Fibroblast of mammary gland (primary cell): Measurements from ENCODE around the gene SLC39A8.
"Not testable (repeated sequence)": the region's sequence is repeated elsewhere in the genome, so short reads cannot be mapped to it uniquely, and the experiment has no call there.

Experiments
- DNase-seq: peaks from one replicate; pipeline ENCODE4 v3.0.0-alpha.2; 2010; ENCODE audit warnings: low read depth
- H3K4me3 ChIP-seq: 2 replicates; pipeline ENCODE4 v1.5.1; 2011; ENCODE audit warnings: low read depth, mild to moderate bottlenecking, low read length, moderate library complexity; ENCODE audit not compliant: control insufficient read depth
- CTCF ChIP-seq: conservative IDR thresholded peaks from 2 replicates; pipeline ENCODE4 v1.5.1; 2011; ENCODE audit warnings: low read depth, low read length, inconsistent platforms; ENCODE audit not compliant: control insufficient read depth, insufficient read depth

The SLC39A8 gene

DNA sequence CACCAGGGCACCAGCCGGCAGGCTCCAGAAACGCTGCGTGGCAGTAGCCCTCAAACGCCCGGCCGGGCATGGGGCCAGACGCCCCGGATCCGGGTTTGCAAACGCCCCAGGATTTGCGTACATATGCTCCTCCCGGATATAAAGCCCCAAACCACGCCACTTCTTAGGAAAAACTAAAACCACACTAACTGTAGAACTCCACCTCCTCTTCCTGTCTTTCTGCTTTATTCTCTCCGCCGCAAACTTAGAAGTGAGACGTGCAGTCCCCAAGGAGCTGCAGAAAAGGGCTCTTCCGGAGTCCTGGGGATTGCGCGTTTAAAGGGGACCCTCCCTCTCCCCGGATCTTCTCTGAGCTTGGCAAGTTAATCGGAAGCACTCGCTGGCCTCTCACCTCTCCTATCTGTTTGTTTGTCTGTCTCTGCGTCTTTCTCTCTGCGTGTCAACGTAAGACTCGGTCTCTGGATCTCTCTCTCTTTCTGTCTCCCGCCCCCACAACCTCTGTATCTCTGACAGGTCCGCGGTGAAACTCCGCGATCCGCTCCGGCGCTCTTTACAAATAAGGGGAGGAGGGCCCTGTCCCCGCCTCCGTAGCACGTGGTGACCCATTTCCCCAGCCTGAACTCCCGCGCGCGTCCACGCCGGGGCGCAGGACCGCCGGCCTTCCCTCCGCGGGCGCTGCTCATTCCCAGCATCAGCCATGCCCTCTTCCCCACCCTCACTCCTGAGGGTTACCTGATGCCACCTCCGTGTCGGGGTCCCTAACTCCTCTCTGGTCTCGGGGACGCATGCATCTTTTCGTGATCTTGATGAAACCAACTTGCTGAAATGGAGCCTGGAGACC is at the start of gene SLC39A8:
Gene SLC39A8, minus strand, starts transcription at position 529 of the 841 bp plus-strand sequence. CDS start 820 bp downstream, outside the sequence.
- peak within 1 kb of the TSS; percentile 81 for H3K4me3 ChIP-seq
- peak; percentile 57 for TF ChIP-seq CTCF
- DNase-seq: peak; percentile 72

DNA sequence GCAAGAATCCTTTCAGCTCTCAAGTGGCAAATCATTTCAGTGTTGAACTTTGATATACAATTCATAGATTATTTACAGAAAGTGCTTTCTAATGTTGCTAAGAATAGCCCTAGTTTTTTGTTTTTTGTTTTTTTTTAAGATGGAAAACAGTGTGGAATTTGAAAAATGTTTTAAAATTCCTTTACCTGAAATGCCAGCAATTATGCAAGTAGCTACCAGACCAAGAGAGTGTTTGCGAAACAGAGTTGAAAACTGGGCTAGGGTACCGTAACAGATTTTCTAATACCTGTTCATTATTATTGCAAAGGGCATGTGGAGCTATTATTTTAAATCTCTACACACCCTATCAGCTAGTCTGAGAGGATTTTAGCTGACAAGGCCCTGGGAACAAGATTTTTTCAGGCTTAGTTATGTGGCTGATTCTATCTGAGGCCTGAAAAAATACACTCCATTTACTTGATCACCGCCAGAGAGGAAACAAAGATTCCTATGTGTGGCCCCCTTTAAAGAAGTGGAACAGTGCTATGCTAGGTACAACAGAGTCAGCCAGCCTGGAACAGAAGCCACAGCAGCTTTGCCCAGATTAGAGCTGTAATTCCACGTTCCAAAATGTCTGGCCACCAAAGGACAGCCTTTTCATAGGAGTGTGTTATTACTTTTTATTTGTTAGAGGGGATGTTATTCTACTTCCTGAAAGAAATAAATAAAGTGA is 46.9 kb upstream of the SLC39A8 start:
- no peak for DNase-seq
- H3K4me3 ChIP-seq: no peak overlapping the region
- no peak for TF ChIP-seq CTCF

- peak; percentile 64 for DNase-seq
- H3K4me3 ChIP-seq: no peak overlapping the region
- TF ChIP-seq CTCF: peak; percentile 23
Observed at GRCh38 chr4:102390438-102390837, 45.2 kb upstream of the SLC39A8 start.

DNA sequence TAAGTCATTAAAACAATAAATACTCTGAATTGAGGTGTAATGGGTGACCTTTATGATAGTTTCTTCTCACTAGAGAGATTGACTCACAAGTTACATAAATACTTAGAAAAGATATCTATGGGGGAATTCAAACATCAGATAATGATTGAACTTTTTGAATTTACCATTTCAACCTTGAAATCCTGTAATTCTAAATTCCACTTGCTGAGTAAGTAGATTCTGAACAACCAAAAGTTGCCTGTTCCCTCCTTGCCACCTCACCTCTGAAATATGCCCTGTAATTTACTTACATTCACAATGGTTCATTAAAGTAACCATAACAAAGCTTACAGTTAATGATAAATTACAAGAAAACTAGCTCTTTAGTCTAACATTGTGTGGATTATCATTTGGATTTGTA is 43.3 kb upstream of the SLC39A8 start:
- DNase-seq: peak; percentile 2
- no peak for TF ChIP-seq CTCF

DNA sequence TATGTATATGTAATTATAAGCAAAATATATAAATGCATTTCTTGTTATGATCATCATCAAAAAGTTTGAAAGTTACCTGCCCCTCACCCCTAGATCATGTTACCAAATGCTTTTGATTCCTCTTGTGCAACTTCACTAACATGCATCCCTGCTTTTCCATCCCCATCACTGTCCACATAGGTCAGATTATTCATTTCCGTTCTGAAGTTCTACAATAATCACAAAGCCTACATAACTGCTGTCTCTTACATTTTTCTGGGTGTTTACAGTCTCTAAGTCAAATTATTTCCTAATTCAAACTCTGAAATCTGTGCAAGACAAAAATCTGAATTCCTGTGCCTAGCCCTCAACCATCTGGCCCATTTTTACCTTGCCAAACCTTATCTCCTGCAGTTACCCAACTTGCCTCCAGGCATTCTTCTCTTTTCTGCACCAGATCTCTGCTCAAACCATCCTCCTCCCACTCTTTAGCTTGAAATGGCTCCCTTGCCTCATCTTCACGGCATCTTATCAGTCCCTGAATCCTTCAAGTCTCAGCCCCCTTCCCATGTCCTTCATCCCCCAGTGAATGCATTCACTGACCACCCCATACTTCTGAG is 42.4 kb upstream of the SLC39A8 start:
- peak; percentile 2 for DNase-seq
- H3K4me3 ChIP-seq: no peak overlapping the region
- TF ChIP-seq CTCF: no peak

More for the DNA sequence above, 43.3 kb upstream of the SLC39A8 start:
- H3K4me3 ChIP-seq: no peak overlapping the region

DNA sequence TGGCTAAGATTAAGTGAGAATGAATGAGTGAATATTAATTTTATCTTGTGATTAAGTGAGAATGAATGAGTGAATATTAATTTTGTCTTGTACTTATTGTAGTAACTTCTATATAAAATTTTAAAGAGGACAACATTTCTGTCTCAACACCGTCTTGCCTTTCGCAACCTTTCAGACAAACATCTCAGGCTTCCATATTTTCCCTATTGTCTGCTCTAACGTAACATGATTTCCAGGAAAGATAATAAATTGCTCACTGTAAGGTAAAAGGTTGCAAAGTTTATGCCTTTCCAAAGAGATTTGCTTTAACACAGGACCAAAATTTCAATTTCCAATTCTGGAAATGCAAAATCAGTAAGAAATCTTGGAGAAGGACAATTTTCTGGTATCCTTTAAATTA is 41.7 kb upstream of the SLC39A8 start:
- TF ChIP-seq CTCF: no peak
- DNase-seq: no peak

GRCh38 chr4:102380253-102380652 is 35.0 kb upstream of the SLC39A8 start:
- DNase-seq, H3K4me3 ChIP-seq: not testable (repeated sequence)

More for the DNA sequence above, 41.7 kb upstream of the SLC39A8 start:
- no peak overlapping the region for H3K4me3 ChIP-seq
